GM19452 (cell line): ENCODE data around the gene COL27A1.
A peak's percentile ranks its signal among the peaks of the same experiment; 100 is the strongest.

ENCODE experiments used
- ATAC-seq: cut with Tn5 transposase; IDR thresholded peaks from one replicate; pipeline ENCODE4 v1.9.1; 2021; ENCODE audit not compliant: unreplicated experiment

COL27A1 gene

DNA sequence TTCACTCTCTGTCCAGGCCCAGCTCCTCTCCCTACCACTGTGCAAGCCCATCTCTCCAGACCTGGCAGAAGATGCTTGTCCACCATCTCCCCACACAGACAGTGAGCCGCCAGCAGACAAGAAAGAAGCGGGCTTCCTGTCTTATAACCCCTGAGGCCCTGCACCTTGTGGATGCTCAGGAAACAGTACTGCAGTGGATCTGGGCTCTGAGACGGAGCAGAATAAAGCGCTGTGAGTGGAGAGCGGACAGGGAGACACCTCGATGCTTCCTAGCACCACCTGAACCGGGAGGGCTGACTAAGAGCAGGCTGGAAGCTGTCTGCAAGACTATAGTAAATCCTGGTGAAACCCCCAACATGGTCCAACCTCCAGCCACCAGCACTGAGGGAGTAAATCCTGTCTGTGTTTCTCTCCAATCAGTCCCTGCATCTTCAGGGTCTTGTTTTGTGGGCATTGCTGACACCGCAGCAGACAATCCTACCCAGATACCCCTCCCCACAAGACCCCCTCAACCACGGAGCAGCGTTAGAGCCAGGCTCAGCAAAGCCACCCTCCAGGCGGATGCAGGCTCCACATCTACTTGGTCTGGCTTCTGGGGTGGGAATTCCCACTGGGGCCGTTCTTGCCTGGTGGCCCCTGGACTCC is 193.0 kb downstream of the COL27A1 start:
- ATAC-seq = no peak

GRCh38 chr9:114348906-114349482 is 193.7 kb downstream of the COL27A1 start:
- ATAC-seq = peak; percentile 85

DNA sequence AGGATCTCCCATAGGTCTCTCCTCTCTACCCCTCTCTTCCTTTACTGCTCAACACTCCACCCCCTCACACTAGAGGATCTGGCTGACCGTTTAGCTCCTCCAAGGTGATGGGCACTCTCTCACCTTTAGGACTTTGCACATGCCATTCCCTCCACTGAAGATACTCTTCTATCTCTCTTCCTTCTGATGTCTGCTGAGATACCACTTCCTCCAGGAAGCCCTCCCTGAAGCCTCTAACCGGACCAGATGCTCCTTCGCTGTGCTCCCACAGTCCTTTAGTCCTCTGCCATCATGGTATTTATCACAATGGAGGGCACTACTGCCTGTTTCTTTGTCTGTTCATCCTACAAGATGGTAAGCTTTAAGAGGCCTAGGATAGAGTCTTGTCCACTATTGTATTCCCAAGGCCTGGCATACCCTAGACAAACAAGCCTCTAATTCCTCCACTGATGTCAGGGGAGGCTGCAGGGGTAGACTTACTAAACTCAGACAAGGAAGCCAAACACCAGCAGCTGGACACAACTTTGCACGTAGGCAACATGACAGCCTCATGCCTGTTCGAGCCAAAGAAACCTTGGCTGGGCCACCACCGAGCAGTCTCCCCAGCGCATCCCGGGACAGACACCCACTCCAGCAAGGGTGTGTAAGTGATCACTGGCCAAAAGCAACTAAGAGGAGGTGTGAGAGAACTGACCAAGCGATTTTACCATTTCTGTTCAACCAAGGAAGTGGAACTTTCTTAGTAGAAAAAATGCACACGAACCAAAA is 194.6 kb downstream of the COL27A1 start:
- no peak for ATAC-seq

GRCh38 chr9:114350636-114351401 is 195.5 kb downstream of the COL27A1 start:
- no peak for ATAC-seq

DNA sequence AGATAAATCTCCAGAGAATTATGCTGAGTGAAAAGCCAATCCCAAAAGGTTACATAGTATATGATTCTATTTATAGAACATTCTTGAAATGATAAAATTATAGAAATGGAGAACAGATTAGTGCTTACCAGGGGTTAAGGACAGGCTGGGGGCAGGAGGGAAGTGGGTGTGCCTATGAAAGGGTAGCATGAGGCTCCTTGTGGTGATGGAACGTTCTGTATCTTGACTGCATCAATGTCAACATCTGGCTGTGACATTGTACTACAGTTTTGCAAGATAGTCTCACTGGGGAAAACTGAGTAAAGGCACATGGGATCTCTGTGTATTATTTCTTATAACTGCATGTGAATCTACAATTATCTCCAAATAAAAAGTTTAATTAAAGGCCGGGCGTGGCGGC is 196.6 kb downstream of the COL27A1 start:
- no peak for ATAC-seq

GRCh38 chr9:114355821-114356220 is 200.5 kb downstream of the COL27A1 start:
- no peak for ATAC-seq

- no peak for ATAC-seq
These were observed 201.5 kb downstream of the COL27A1 start for GRCh38 chr9:114356792-114357191.

DNA sequence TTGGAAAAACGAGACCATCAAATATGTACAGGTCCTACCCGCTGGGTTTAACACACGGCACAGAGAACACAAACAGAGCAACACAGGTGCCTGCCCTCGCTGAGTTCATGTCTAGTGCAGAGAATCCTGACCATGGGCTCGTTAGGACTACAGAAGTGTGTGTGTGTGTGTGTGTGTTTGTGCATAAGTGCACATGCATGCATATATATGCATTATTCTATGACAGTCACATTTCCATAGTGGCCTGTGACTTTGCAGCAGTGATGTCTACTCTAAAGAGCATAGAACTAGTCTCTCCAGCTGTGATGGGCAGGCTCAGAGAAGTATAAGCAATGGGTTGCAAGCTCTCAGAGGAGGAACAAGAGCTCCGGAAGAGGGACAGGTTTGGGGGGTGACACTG is 202.0 kb downstream of the COL27A1 start:
- no peak for ATAC-seq

- ATAC-seq = no peak
These were observed 202.6 kb downstream of the COL27A1 start for GRCh38 chr9:114357911-114358328.

DNA sequence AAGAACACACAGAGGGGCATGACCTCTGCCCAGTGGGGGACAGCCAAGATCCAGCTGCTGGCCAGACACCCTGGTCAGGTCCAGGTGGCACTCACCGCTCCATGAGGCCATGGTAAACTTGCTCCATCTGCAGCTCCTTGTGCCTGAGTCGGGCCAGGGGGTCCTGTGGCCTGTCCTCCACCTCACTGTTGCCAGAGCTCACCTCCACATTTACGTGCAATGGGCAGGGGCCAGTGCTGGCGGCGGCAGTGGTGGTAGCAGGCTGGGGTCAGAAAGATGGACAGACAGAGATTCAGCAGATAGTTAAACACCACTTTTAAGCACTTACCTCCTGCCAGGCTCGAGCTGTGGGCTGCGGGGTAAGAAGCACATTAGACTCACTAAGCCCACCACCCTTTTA is 204.5 kb downstream of the COL27A1 start:
- ATAC-seq = no peak

DNA sequence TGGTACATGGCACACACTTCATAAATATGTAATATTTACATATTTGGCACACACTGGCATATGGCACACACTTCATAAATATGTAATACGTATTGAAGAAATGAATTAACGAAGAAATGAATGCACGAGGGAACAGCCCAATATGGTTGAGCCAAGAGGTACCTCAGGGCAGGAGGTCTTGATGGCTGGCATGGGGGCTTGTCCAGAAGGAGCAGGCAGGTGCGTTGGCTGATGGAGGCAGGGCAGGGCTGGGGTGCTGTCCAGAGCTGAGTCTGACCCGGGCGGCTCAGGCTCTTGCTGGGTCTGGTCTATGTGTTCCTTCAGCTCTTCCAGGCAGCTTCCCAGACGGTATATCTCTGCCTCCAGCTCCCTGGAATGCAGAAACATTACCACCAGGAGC is 206.2 kb downstream of the COL27A1 start:
- no peak for ATAC-seq
